H9 (cell line): ENCODE data around the gene GLDC. TPM values are rescaled to one million over a fixed set of nuclear protein-coding genes. Genes with fewer than 3 reads are reported as not detected.

Experiments
- DNase-seq: peaks from one replicate; pipeline ENCODE4 v3.0.0-alpha.2; 2017
- H2AFZ ChIP-seq: one replicate; pipeline ENCODE4 v1.6.1; 2013; ENCODE audit warnings: mild to moderate bottlenecking, low read length, control low read depth, moderate library complexity
- H2AK5ac ChIP-seq: 2 replicates; pipeline ENCODE4 v1.6.1; 2013; ENCODE audit warnings: low read length, control low read depth, mixed read lengths; ENCODE audit not compliant: insufficient read length
- H2BK120ac ChIP-seq: one replicate; pipeline ENCODE4 v1.6.1; 2013; ENCODE audit warnings: low read depth, mild to moderate bottlenecking, low read length, control low read depth, inconsistent platforms; ENCODE audit not compliant: poor library complexity, severe bottlenecking
- H2BK12ac ChIP-seq: 2 replicates; pipeline ENCODE4 v1.6.1; 2013; ENCODE audit warnings: low read length, control low read depth, mixed read lengths, low read depth; ENCODE audit not compliant: insufficient read length
- H2BK15ac ChIP-seq: 2 replicates; pipeline ENCODE4 v1.6.1; 2013; ENCODE audit warnings: low read depth, low read length, control low read depth
- H2BK20ac ChIP-seq: one replicate; pipeline ENCODE4 v1.6.1; 2013; ENCODE audit warnings: low read depth, mild to moderate bottlenecking, low read length, control low read depth, inconsistent platforms; ENCODE audit not compliant: poor library complexity, severe bottlenecking
- H2BK5ac ChIP-seq: 2 replicates; pipeline ENCODE4 v1.6.1; 2013; ENCODE audit warnings: low read length, control low read depth, mixed read lengths; ENCODE audit not compliant: insufficient read length
- H3K14ac ChIP-seq: 2 replicates; pipeline ENCODE4 v1.6.1; 2013; ENCODE audit warnings: low read length, control low read depth; ENCODE audit not compliant: insufficient read depth
- H3K18ac ChIP-seq: 2 replicates; pipeline ENCODE4 v1.6.1; 2013; ENCODE audit warnings: low read depth, mild to moderate bottlenecking, mixed read lengths, low read length, control low read depth; ENCODE audit not compliant: insufficient read length
- H3K23ac ChIP-seq: 2 replicates; pipeline ENCODE4 v1.6.1; 2013; ENCODE audit warnings: low read length, control low read depth, mixed read lengths, low read depth; ENCODE audit not compliant: insufficient read length
- H3K23me2 ChIP-seq: 2 replicates; pipeline ENCODE4 v1.6.1; 2013; ENCODE audit warnings: low read depth, mild to moderate bottlenecking, mixed read lengths, low read length, control low read depth; ENCODE audit not compliant: insufficient read length, poor library complexity, severe bottlenecking
- H3K27ac ChIP-seq: 2 replicates; pipeline ENCODE4 v1.5.1; 2013; ENCODE audit warnings: low read length, control low read depth, mixed read lengths, low read depth; ENCODE audit not compliant: insufficient read length
- H3K27me3 ChIP-seq: 2 replicates; pipeline ENCODE4 v1.6.1; 2013; ENCODE audit warnings: low read length, control low read depth, inconsistent platforms; ENCODE audit not compliant: insufficient read depth
- H3K4ac ChIP-seq: 2 replicates; pipeline ENCODE4 v1.6.1; 2013; ENCODE audit warnings: low read depth, mild to moderate bottlenecking, control low read depth, inconsistent platforms, low read length, moderate library complexity
- H3K4me1 ChIP-seq: 2 replicates; pipeline ENCODE4 v1.6.1; 2013; ENCODE audit warnings: low read length, control low read depth, inconsistent platforms; ENCODE audit not compliant: insufficient read depth
- H3K4me2 ChIP-seq: 2 replicates; pipeline ENCODE4 v1.6.1; 2013; ENCODE audit warnings: low read length, control low read depth, mixed read lengths; ENCODE audit not compliant: insufficient read length, insufficient read depth
- H3K56ac ChIP-seq: 2 replicates; pipeline ENCODE4 v1.6.1; 2013; ENCODE audit warnings: low read depth, mild to moderate bottlenecking, mixed read lengths, low read length, control low read depth; ENCODE audit not compliant: insufficient read length
- H3K79me1 ChIP-seq: 2 replicates; pipeline ENCODE4 v1.6.1; 2013; ENCODE audit warnings: low read depth, mild to moderate bottlenecking, moderate library complexity, low read length, control low read depth, inconsistent platforms; ENCODE audit not compliant: insufficient read depth, poor library complexity, severe bottlenecking
- H3K79me2 ChIP-seq: 2 replicates; pipeline ENCODE4 v1.6.1; 2013; ENCODE audit warnings: low read length, control low read depth, inconsistent platforms; ENCODE audit not compliant: insufficient read depth
- H3K9ac ChIP-seq: 2 replicates; pipeline ENCODE4 v1.6.1; 2013; ENCODE audit warnings: low read length, control low read depth, mixed read lengths; ENCODE audit not compliant: insufficient read length; ENCODE audit errors: extremely low read depth
- H3K9me3 ChIP-seq: one replicate; pipeline ENCODE4 v1.6.1; 2013; ENCODE audit warnings: low read depth, low read length, inconsistent platforms; ENCODE audit not compliant: control insufficient read depth
- H3T11ph ChIP-seq: one replicate; pipeline ENCODE4 v1.6.1; 2013; ENCODE audit warnings: mild to moderate bottlenecking, low read length, control low read depth, inconsistent platforms
- H4K20me1 ChIP-seq: one replicate; pipeline ENCODE4 v1.6.1; 2013; ENCODE audit not compliant: control insufficient read depth, insufficient read length, insufficient read depth
- H4K5ac ChIP-seq: 2 replicates; pipeline ENCODE4 v1.6.1; 2013; ENCODE audit warnings: low read depth, mild to moderate bottlenecking, mixed read lengths, low read length, control low read depth; ENCODE audit not compliant: insufficient read length
- H4K8ac ChIP-seq: replicated peaks from 2 replicates; pipeline ENCODE4 v1.6.1; 2013; ENCODE audit warnings: low read length, control low read depth, mixed read lengths, low read depth; ENCODE audit not compliant: insufficient read length
- H4K91ac ChIP-seq: 2 replicates; pipeline ENCODE4 v1.6.1; 2013; ENCODE audit warnings: low read depth, mild to moderate bottlenecking, moderate library complexity, mixed read lengths, low read length, control low read depth; ENCODE audit not compliant: insufficient read length
- H3K27ac Mint-ChIP-seq, 3 experiments: 2 replicates in 2 of 3; 3 replicates in 1 of 3; pipeline ENCODE4 v1.8.0; 2020 to 2021; ENCODE audit warnings: mixed read lengths in 3 of 3, mild to moderate bottlenecking in 1 of 3, moderate library complexity in 1 of 3
- H3K27me3 Mint-ChIP-seq: 2 replicates; pipeline ENCODE4 v1.8.0; 2021; ENCODE audit warnings: low read depth, mild to moderate bottlenecking, moderate library complexity, mixed read lengths
- H3K36me3 Mint-ChIP-seq, 3 experiments: 2 replicates in 2 of 3; 3 replicates in 1 of 3; pipeline ENCODE4 v1.8.0; 2020 to 2021; ENCODE audit warnings: low read depth in 3 of 3, mixed read lengths in 3 of 3; ENCODE audit not compliant: insufficient read depth in 1 of 3
- H3K4me1 Mint-ChIP-seq, 2 experiments: 2 replicates each; pipeline ENCODE4 v1.8.0; 2020; ENCODE audit warnings: mixed read lengths in 2 of 2
- H3K4me3 Mint-ChIP-seq, 2 experiments: 2 replicates in 1 of 2; 3 replicates in 1 of 2; pipeline ENCODE4 v1.8.0; 2020 to 2021; ENCODE audit warnings: mild to moderate bottlenecking in 2 of 2, mixed read lengths in 2 of 2, moderate library complexity in 1 of 2
- H3K9me3 Mint-ChIP-seq, 2 experiments: 2 replicates in 1 of 2; 3 replicates in 1 of 2; pipeline ENCODE4 v1.8.0; 2020; ENCODE audit warnings: mild to moderate bottlenecking in 2 of 2, mixed read lengths in 2 of 2, moderate library complexity in 1 of 2
- CTCF ChIP-seq: fragments of 200-600 bp; sonication (generic); conservative IDR thresholded peaks from 3 replicates; pipeline ENCODE4 v1.8.0; 2021; ENCODE audit warnings: antibody characterized with exemption, mild to moderate bottlenecking
- WGBS: extraction: QIAGEN DNeasy Blood & Tissue Kit; methylation state at CpG from one replicate; pipeline ENCODE4 v1.1.7; 2013; ENCODE audit warnings: missing lambda C conversion rate, low lambda C conversion rate, mixed read lengths; ENCODE audit not compliant: insufficient read length; ENCODE audit errors: extremely low coverage; 5-methylcytosine and 5-hydroxymethylcytosine counted together
- total RNA-seq: library from RNA; stranded (reverse); gene quantifications from 2 replicates; pipeline ENCODE4 v1.2.1, GENCODE V29; 2021

The GLDC gene
- total RNA-seq, 1 experiment from 2014 or later: 74.4 TPM

- Histone ChIP-seq H3K79me1 (peaks cover 11% of the 10 kb centered on the region), H3K9ac (no peak overlapping the region), H3K23me2 (peaks cover 10% of the 10 kb centered on the region), H4K20me1 (no peaks in the 10 kb centered on the region), H3K18ac (no peak overlapping the region), H3T11ph (no peak overlapping the region), H4K5ac (no peak overlapping the region), H2BK5ac (no peak overlapping the region), H3K9me3 (no peaks in the 10 kb centered on the region), H2AK5ac (no peak overlapping the region), H2AFZ (no peak overlapping the region), H2BK20ac (no peak overlapping the region), H2BK15ac (no peak overlapping the region), H3K23ac (no peak overlapping the region), H3K14ac (no peak overlapping the region; the same call in 1 of the 2 replicates), H4K91ac (no peak overlapping the region), H3K4ac (no peak overlapping the region), H2BK12ac (no peak overlapping the region), H3K4me2 (no peak overlapping the region), H3K56ac (no peak overlapping the region), H3K4me1 (0 out of 2 replicates have a peak, but pooled peaks cover 2% of the 10 kb centered on the region), H2BK120ac (no peak overlapping the region), H3K79me2 (peaks cover 28% of the 10 kb centered on the region; the same call in 1 of the 2 replicates), H4K8ac (no peak overlapping the region), H3K27ac (no peak overlapping the region), H3K27me3 (no peaks in the 10 kb centered on the region)
- no CpG with 5 or more reads among the region's 5 CpGs for WGBS
- peaks cover 11% of the 10 kb centered on the region for H3K27me3 Mint-ChIP-seq
- TF ChIP-seq CTCF: no peak
- H3K27ac Mint-ChIP-seq: no peak overlapping the region
- no peak for DNase-seq
- H3K4me1 Mint-ChIP-seq: peaks cover 27% of the 10 kb centered on the region in 2 experiments
- no peak overlapping the region for H3K4me3 Mint-ChIP-seq
- H3K9me3 Mint-ChIP-seq: no peaks in the 10 kb centered on the region
- H3K36me3 Mint-ChIP-seq: peaks cover 4 to 21% (median 16%) of the 10 kb centered on the region in 3 experiments; a peak in 6 of 7 replicates
Observed at GRCh38 chr9:6641056-6641455, 4.5 kb downstream of the GLDC start.
